IPS-20b (cell line): Measurements from ENCODE around the gene LRRC28.

Experiments
- H3K27ac ChIP-seq: one replicate; pipeline ENCODE4 v1.5.1; 2013; ENCODE audit warnings: low read length
- H3K27me3 ChIP-seq: 2 replicates; pipeline ENCODE4 v1.6.1; 2013; ENCODE audit warnings: mild to moderate bottlenecking, low read length, inconsistent platforms; ENCODE audit not compliant: insufficient read depth
- H3K36me3 ChIP-seq: 2 replicates; pipeline ENCODE4 v1.6.1; 2013; ENCODE audit warnings: low read depth, mild to moderate bottlenecking, inconsistent platforms, low read length, moderate library complexity; ENCODE audit not compliant: insufficient read depth
- H3K4me1 ChIP-seq: 2 replicates; pipeline ENCODE4 v1.6.1; 2013; ENCODE audit warnings: mild to moderate bottlenecking, control low read depth, inconsistent platforms, low read length, moderate library complexity; ENCODE audit not compliant: insufficient read depth
- H3K4me3 ChIP-seq: 2 replicates; pipeline ENCODE4 v1.5.1; 2013; ENCODE audit warnings: mild to moderate bottlenecking, low read length, inconsistent platforms
- H3K9ac ChIP-seq: 2 replicates; pipeline ENCODE4 v1.6.1; 2013; ENCODE audit warnings: low read depth, mild to moderate bottlenecking, inconsistent platforms, low read length, moderate library complexity
- H3K9me3 ChIP-seq: 2 replicates; pipeline ENCODE4 v1.6.1; 2013; ENCODE audit warnings: mild to moderate bottlenecking, low read depth, low read length, inconsistent platforms; ENCODE audit not compliant: insufficient read depth

Gene LRRC28

GRCh38 chr15:99429681-99430081 is 178.4 kb downstream of the LRRC28 start:
- no peak overlapping the region for H3K4me3 ChIP-seq
- H3K36me3 ChIP-seq = no peaks in the 10 kb centered on the region
- no peaks in the 10 kb centered on the region for H3K9me3 ChIP-seq
- no peaks in the 10 kb centered on the region for H3K27me3 ChIP-seq
- H3K9ac ChIP-seq = no peak overlapping the region
- H3K4me1 ChIP-seq = no peaks in the 10 kb centered on the region
- no peak overlapping the region for H3K27ac ChIP-seq

DNA sequence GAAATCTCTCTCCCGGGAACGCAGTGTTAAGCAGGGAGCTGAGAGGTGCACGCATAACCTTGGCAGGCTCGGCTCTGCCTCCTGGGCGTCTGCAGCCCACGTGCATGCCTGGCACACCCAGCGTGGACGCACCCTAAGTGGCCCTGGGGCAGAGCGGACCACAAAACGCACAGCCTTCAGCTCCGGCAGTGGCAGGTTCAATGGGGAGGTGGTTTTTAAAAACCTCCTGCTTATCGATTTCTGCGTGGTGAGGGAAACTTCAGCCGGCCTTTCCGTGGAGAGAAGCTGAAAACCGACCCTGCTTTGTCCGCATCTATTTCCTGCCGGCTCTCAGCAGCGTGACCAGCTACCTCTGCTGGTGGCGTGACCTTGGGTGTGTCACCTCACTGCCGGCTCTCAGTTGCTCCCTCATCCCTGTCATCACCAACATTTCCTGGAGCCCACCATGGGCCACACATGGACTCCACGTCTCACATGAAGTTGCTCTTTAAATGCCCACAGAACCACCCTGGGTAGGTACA is 179.7 kb downstream of the LRRC28 start:
- no peaks in the 10 kb centered on the region for H3K9me3 ChIP-seq
- no peak overlapping the region for H3K9ac ChIP-seq
- H3K4me3 ChIP-seq = no peak overlapping the region
- no peaks in the 10 kb centered on the region for H3K36me3 ChIP-seq
- no peaks in the 10 kb centered on the region for H3K4me1 ChIP-seq
- no peaks in the 10 kb centered on the region for H3K27me3 ChIP-seq
- no peak overlapping the region for H3K27ac ChIP-seq

DNA sequence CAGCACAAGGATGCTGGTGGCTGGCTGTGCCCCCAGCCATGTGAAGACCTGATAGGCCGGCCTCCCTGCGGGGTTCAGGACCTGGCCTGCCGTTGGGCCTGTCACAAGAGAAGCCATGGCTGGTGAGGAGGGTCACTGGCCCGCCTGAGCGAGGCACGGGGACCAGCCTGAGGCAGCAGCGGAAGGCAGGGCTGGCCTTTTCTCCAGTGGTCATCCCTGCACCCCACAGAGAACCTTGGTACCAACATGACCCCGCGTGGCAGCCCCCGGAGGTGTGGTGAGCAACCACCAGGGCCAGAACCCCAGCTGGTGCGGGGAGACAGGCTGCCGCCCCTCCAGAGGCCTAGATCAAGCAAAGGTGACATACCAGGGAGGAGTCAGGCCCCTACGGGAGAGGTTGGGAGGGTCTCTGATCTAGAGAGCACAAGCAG is 180.4 kb downstream of the LRRC28 start:
- Histone ChIP-seq H3K9ac (no peak overlapping the region), H3K36me3 (no peaks in the 10 kb centered on the region), H3K4me3 (no peak overlapping the region), H3K9me3 (no peaks in the 10 kb centered on the region), H3K27ac (no peak overlapping the region), H3K27me3 (no peaks in the 10 kb centered on the region), H3K4me1 (no peaks in the 10 kb centered on the region)

DNA sequence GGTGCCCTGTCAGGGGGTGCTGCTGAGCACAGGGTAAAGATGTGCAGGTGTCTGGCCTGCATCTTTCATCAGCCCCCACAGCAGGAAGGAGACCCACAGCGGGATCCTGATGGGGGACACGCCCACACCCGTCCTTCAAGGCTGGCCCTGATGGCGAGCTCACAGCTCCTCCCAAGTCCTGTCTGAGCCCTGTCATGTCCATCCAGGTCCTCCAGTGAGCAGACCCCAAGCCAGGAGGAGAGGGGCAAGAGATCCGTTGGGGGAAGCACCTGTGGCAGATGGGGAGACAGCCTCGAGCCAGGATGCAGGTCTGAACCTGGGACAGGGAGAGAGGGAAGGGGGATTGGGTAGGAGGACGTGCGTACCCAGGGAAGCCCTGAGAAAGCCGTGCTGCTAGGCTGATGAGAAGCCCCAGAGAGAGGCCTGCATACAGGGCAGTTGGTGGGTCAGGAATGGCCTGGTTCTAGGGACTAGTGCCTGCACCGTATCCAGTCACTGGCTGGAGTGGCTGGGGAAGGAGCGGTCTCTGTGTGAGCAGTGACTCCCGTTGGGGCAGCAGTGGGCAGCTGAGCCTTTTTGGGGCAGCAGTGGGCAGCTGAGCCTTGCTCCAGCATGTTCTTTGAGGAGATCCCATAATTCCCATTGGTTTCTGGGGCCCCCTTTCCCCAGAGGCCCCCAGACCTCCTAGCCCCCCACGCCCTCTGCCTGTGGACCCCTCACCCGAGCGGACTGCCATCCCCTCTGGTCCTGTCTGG is 181.2 kb downstream of the LRRC28 start:
- Histone ChIP-seq H3K4me3 (no peak overlapping the region), H3K27ac (no peak overlapping the region), H3K27me3 (no peaks in the 10 kb centered on the region), H3K9me3 (no peaks in the 10 kb centered on the region), H3K4me1 (no peaks in the 10 kb centered on the region), H3K9ac (no peak overlapping the region), H3K36me3 (no peaks in the 10 kb centered on the region)

- Histone ChIP-seq H3K4me1 (no peaks in the 10 kb centered on the region; the same call in 1 of the 2 replicates), H3K4me3 (no peak overlapping the region), H3K36me3 (no peaks in the 10 kb centered on the region), H3K27me3 (no peaks in the 10 kb centered on the region), H3K27ac (no peak overlapping the region), H3K9ac (no peak overlapping the region), H3K9me3 (no peaks in the 10 kb centered on the region)
Observed at GRCh38 chr15:99433026-99433756, 181.9 kb downstream of the LRRC28 start.

- H3K36me3 ChIP-seq = no peaks in the 10 kb centered on the region
- no peaks in the 10 kb centered on the region for H3K9me3 ChIP-seq
- no peak overlapping the region for H3K4me3 ChIP-seq
- peaks cover 5% of the 10 kb centered on the region; the same call in 1 of the 2 replicates for H3K4me1 ChIP-seq
- H3K9ac ChIP-seq = no peak overlapping the region
- H3K27ac ChIP-seq = no peak overlapping the region
- H3K27me3 ChIP-seq = no peaks in the 10 kb centered on the region
Observed at GRCh38 chr15:99433757-99434450, 182.6 kb downstream of the LRRC28 start.

DNA sequence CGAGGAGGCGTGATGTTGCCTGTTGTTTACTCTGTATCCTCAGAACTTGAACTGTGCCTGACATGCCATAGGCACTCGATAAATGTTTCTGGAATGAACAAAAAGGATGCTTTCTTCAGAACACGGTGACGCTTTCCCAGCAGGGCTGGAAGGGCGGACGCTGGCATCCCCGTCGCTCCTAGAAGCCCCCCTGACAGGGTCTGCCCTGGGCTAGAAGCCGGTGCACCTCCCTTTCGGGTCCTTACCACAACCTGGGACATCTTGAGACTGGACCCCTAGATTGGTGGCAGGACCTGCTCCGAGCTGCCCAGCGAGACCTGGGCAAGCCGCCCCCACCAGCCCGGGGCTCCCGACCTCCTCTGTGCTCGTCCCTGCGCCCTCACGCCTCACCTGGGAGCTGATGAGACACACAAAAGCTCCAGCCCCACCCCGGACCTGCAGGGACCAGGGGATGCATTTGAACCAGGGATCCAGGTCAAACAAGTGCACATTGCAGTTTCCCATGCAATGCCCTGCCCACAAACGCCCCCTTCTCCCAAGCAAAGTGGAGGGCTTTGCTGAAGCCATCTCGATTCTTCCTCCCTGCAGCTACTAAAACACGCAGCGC is 183.3 kb downstream of the LRRC28 start:
- no peak overlapping the region for H3K9ac ChIP-seq
- no peak overlapping the region for H3K27ac ChIP-seq

GRCh38 chr15:99435113-99435695 is 183.9 kb downstream of the LRRC28 start:
- Histone ChIP-seq H3K27me3 (no peaks in the 10 kb centered on the region), H3K27ac (no peak overlapping the region), H3K4me3 (no peak overlapping the region), H3K4me1 (peaks cover 6% of the 10 kb centered on the region; the same call in 1 of the 2 replicates), H3K9me3 (no peaks in the 10 kb centered on the region), H3K36me3 (no peaks in the 10 kb centered on the region), H3K9ac (no peak overlapping the region)

More for the DNA sequence above, 183.3 kb downstream of the LRRC28 start:
- Histone ChIP-seq H3K4me3 (no peak overlapping the region), H3K9me3 (no peaks in the 10 kb centered on the region), H3K27me3 (no peaks in the 10 kb centered on the region), H3K4me1 (peaks cover 6% of the 10 kb centered on the region; the same call in 1 of the 2 replicates), H3K36me3 (no peaks in the 10 kb centered on the region)

GRCh38 chr15:99435877-99436541 is 184.7 kb downstream of the LRRC28 start:
- Histone ChIP-seq H3K36me3 (no peaks in the 10 kb centered on the region), H3K27ac (no peak overlapping the region), H3K4me3 (no peak overlapping the region), H3K9ac (no peak overlapping the region), H3K9me3 (no peaks in the 10 kb centered on the region), H3K27me3 (no peaks in the 10 kb centered on the region), H3K4me1 (peaks cover 6% of the 10 kb centered on the region; the same call in 1 of the 2 replicates)

- Histone ChIP-seq H3K36me3 (no peaks in the 10 kb centered on the region), H3K27me3 (no peaks in the 10 kb centered on the region), H3K27ac (no peak overlapping the region), H3K9me3 (no peaks in the 10 kb centered on the region), H3K4me3 (no peak overlapping the region), H3K9ac (no peak overlapping the region), H3K4me1 (peaks cover 6% of the 10 kb centered on the region; the same call in 1 of the 2 replicates)
Observed at GRCh38 chr15:99436542-99437314, 185.4 kb downstream of the LRRC28 start.
